NCI-H2107 treated with DMSO at 0.1 percent for 48 hours (cell line): ENCODE measurements around the gene SYT9.

Source experiments
- DNase-seq: peaks from one replicate; lab custom pipeline; 2025; ENCODE audit not compliant: unreplicated experiment; lab: John Stamatoyannopoulos, UW

The SYT9 gene

DNA sequence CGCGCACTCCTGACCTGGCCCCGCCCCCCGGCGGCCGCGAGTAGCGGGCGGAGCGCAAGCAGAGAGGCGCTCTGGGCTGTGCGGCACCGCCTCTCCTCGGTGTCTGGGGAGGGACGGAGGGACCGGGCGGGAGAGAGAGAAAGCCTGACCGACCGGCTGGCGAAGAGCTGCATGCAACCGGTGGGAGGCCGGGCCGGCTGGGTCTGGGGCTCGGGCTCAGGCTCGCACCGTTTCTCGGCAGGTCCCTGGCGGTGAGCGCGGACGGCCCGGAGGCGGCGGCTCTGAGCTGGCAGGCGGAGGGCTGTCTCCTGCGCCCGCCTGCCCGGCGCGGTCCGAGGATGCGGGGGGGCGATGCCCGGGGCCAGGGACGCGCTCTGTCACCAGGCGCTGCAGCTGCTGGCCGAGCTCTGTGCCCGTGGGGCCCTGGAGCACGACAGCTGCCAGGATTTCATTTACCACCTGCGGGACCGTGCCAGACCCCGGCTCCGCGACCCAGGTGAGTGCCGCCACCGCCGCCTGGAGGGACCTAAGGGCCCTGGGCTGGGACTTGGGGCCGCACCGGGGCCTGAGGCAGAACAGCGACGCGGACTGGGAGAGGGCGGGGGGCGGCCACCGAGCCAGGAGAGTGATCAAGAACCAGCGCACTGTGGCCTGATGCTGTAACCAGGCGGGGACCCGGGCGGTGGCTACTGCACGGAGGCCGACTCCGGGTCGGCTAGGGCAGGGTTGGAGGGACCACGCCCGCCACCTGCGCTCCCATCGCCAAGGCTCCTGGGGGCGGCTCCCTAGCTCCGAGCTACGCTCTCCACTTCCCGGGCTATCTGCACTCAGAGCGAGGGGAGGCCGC lies at the start of gene SYT9:
TSS of gene SYT9 (plus strand) at position 69 of the 847 bp plus-strand sequence. CDS start at position 352, 283 bp downstream.
- no peak for DNase-seq

- no peak for DNase-seq
Measured at GRCh38 chr11:7202412-7202811, 49.3 kb upstream of the SYT9 start.

DNA sequence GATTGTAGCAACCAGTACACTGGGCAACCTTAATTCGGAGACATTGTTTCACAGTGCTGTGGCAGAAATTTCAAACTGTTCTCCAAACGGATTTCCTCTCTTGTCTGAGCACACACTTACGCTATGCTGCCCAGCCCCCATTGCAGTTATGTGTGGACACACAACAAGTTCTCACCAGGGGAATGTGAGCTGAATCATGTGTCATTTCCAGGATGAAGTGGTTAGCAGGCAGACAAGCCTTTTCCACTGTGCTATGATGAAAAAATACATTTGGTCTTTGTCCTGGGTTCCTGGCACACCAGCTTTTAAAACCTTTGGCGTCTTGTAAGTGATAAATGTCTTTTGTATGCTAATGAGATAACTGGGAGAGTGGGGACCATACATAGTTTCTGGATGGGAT lies 46.9 kb upstream of the SYT9 start:
- no peak for DNase-seq

DNA sequence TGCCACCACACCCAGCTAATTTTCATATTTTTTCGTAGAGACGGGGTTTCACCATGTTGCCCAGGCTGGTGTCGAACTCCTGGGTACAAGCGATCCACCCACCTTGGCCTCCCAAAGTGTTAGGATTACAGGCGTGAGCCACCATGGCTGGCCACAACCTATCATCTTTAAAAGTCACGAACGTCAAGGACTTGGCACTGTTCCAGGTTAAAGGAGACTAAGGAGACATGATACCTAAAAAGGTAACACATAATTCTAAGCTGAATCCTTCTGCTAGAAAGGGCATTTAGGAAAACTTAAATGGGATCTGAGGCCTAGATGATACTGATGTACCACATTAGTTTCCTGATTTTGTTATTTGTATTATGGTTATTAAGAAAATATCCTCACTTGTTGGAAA lies 43.3 kb upstream of the SYT9 start:
- DNase-seq: no peak

- no peak for DNase-seq
Measured at GRCh38 chr11:7219491-7219890, 32.2 kb upstream of the SYT9 start.

GRCh38 chr11:7220636-7221035 lies 31.1 kb upstream of the SYT9 start:
- DNase-seq: no peak

- no peak for DNase-seq
Measured at GRCh38 chr11:7222619-7223018, 29.1 kb upstream of the SYT9 start.

DNA sequence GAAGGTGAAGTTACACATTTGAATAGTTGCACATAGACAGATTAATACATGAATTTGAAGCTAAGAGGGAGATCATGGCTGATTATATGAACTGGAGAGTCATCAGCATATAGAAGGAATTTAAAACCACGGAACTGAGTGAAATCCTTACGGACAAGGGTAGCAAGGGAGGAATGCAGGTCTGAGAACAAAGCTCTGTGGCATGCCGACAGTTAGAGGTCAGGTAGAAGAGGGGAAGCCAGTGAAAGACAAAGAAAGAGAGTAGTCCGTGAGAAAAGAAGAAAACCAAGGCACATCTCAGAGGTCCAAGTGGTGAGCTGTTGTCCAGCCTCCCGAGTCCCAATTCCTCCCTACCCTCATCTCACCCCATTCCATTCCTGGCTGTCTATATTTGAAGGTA lies 11.8 kb upstream of the SYT9 start:
- no peak for DNase-seq

DNA sequence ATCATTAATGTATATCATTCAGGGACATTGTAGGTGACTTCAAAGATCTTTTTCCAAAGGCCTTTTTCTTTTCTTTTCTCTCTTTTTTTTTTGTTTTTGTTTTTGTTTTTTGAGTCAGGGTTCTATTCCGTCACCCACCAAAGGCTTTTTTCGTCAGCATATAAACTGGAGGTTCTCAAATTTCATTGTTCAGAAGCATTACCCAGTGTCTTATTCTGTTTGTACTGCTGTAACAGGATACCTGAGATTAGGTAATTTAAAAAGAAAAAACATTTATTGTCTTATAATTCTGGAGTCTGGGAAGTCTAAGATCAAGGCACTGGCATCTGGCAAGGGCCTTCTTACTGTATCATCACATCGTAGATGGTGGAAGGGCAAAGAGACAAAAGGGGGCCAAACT lies 6.4 kb upstream of the SYT9 start:
- no peak for DNase-seq

DNA sequence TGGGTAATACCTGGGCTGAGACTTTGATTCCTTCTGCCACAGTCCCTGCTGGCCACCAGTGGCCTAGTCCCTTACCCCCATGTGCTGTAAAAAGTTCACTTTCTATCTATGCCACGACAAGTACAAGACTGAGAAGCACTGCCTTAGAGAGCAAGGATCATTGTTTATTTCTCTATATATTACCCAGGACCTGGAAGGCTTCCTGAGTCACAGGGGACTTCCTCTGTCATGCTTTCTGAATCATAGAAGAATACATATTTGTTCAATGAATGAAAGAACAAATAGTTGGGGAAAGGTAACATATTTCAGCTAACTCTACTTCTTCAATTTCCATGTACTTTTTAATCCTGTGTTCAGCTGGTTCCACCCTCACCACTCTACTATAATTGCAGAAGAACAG lies 5.5 kb upstream of the SYT9 start:
- no peak for DNase-seq

GRCh38 chr11:7250166-7250565 lies 1.5 kb upstream of the SYT9 start:
- no peak for DNase-seq

DNA sequence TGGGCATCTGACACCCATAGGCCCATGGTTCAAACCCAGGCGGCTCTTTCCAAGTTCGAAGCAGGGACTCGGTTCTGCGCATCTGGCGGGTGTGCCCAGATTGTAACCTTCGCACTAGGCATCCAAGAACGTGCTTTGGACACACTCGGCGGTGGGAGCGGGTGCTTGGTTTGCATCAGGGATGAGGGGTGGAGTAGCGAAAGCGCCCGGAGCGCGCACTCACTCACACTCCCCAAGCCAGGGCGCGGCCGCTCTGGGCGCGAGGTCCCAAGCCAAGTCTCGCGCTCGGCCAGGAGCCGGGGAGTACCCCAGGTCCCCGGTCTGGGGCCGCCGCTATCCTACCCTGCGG lies 243 bp upstream of the SYT9 start:
- no peak for DNase-seq

DNA sequence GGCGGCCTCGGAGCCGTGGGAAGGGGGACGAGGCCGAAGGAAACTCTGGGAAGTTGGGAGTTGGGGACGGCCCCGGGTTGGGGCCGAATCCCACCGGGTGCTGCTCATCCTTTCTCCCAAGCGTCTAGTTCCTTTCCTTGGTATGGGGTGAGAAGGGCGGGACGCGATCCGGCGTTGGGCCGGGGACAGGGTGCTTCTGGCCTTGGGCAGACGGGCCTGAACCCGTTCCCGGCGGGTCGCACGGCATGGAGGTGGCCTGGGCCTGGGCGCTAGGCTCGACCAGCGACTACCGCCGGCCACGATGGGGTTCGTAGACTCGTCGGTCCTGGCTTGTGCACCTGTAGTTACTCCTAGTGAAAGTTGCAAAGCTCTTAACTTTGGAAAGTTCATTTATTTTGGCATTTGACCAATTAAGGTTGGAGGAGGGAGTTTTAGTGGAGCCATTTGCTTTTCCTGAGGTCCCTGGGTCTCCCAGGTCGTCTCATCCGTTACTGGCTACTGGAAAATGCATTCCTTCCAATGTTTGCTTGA lies 1.0 kb downstream of the SYT9 start:
- no peak for DNase-seq

DNA sequence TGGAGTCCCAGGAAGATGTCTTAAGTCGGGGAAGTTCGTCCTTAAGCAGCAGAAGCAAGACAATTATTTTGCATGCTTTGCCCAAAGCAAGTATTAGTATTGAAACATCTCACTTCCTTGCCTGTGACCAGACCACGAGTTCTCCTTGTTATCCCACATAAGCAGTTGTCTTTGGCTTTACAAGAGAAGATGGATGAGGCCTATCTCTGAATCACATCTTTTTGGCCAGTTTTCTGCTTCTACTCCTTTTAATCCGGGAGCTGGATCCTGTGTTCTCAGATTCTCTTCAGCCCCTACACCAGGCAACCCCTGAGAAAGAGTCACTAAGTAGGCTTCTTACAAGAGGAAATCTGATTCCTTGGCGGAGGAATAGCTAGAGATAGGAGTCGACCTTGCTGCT lies 2.1 kb downstream of the SYT9 start:
- DNase-seq: no peak

GRCh38 chr11:7254731-7255291 lies 3.1 kb downstream of the SYT9 start:
- DNase-seq: no peak

DNA sequence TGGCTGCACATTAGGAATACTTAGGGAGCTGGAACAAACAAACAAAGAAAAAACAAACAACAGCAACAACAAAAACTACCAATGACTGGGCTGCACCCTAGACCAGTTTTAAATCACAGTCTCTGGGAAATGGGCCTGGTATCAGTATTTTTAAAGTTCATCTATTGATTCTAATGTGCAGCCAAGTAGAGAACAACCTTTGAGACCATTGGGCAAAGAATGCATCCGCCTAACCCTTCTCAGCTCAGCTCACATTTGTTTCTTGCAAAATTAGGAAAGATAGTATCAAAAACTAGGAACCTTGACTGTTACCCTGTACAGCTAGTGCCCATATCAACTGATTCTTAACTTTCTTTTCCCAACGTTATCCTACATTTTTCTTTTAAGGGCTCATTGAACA lies 5.2 kb downstream of the SYT9 start:
- DNase-seq: no peak

- DNase-seq: no peak
Measured at GRCh38 chr11:7257724-7258123, 6.0 kb downstream of the SYT9 start.

- DNase-seq: no peak
Measured at GRCh38 chr11:7261578-7261977, 9.9 kb downstream of the SYT9 start.

DNA sequence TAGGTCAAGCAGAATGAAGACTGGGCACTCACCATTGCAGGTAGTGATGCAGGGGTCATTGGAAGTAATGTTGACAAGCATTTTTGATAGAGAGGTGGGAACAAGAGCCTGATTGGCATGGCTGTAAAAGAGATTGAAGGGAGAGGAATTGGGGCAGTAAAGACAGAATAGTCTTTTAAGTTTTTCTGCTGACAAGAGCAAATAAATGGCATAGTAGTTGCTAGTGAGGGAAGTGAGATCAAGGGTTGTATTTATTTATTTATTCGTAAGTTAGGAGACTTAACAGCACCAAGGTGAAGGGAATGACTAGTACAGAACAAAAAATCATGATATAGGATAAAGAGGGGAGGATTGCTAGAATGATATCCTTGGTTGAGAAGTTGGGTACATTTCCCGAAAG lies 11.0 kb downstream of the SYT9 start:
- DNase-seq: no peak

- DNase-seq: no peak
Measured at GRCh38 chr11:7263842-7264241, 12.1 kb downstream of the SYT9 start.

DNA sequence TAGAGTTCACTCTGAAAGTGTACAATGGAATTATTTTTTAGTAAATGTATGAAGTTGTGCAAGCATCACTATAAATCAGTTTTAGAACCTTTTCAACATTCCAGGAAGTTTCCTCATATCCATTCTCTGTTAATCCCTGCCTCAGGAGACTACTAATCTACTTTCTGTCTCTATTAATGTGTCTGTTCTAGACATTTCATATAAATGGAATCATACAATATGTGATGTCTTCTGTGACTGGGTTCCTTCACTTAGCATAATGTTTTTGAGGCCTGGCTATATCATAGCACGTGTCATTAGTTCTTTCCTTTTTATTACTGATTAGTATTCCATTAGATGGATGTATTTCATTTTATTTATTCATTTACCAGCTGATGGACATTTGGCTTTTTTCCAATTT lies 17.1 kb downstream of the SYT9 start:
- no peak for DNase-seq

DNA sequence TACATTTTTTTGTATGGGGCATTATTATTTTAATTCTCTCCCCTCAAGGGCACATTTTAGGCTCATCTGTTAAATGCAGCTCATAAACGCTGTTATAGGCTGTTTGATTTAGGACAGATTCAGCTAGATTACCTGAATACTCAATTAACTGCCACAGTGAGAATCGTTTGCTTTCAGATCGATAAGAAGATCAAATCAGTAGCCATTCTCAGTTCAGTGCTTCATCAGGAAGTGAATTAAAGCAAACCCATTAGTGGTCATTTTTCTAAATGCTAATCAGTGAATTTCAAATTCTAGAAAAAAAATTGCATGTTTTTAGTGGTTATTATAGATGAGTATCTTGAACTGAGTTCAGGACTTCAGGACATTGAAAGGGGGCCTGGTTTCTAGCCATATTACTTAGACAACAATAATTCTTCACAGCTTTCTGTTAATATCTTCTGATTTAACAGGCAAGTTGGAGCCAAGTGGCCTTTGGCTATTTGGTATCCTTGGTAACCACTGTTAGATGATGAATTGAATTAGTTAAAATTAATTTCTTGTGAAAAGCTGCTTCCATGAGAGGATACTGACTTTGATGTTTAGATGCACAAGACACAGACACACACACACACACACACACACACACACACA lies 18.6 kb downstream of the SYT9 start:
- no peak for DNase-seq
